Gastrocnemius medialis (tissue), 4 donors: Measurements from ENCODE around the gene NCOA7. TPM values are rescaled to one million over a fixed set of nuclear protein-coding genes. Genes with fewer than 3 reads are reported as not detected.
"Not testable (repeated sequence)": the region's sequence is repeated elsewhere in the genome, so short reads cannot be mapped to it uniquely, and the experiment has no call there.

Source experiments
- ATAC-seq, 2 donors: fragments of 150-250 bp; one replicate each; pipeline ENCODE4 v1.9.1; 2016
- DNase-seq, 2 donors: peaks; one replicate each; pipeline ENCODE4 v3.0.0-alpha.2; 2019
- H3K27ac ChIP-seq, 4 donors: fragments of 200-600 bp; sonication (generic); 1 replicate in 1 of 4; 2 replicates in 3 of 4; pipeline ENCODE4 v1.5.1; 2016 to 2018; ENCODE audit warnings: mild to moderate bottlenecking in 2 of 4, moderate library complexity in 1 of 4
- H3K27me3 ChIP-seq, 3 donors: fragments of 200-600 bp; sonication (generic) in 2 of 3; 1 replicate in 1 of 3; 2 replicates in 2 of 3; pipeline versions ENCODE4 v1.5.1 to v1.6.0; 2016 to 2019; ENCODE audit warnings: mild to moderate bottlenecking in 1 of 3, moderate library complexity in 1 of 3
- H3K36me3 ChIP-seq, 2 donors: fragments of 200-600 bp; sonication (generic) in 1 of 2; one replicate each; pipeline ENCODE4 v1.5.1; 2017 to 2018
- H3K4me1 ChIP-seq, 2 donors: fragments of 200-600 bp; sonication (generic) in 1 of 2; one replicate each; pipeline ENCODE4 v1.5.1; 2016 to 2017; ENCODE audit warnings: mild to moderate bottlenecking in 2 of 2
- H3K4me3 ChIP-seq, 4 donors: fragments of 200-600 bp; sonication (generic) in 3 of 4; 1 replicate in 1 of 4; 2 replicates in 3 of 4; pipeline ENCODE4 v1.5.1; 2016 to 2019; ENCODE audit warnings: mild to moderate bottlenecking in 2 of 4
- H3K9me3 ChIP-seq, 3 donors: fragments of 200-600 bp; sonication (generic) in 2 of 3; 1 replicate in 1 of 3; 2 replicates in 2 of 3; pipeline ENCODE4 v1.5.1; 2016 to 2019
- POLR2A ChIP-seq, 2 donors: fragments of 450-650 bp; IDR thresholded peaks; one replicate each; pipeline ENCODE4 v1.6.1; 2017; ENCODE audit warnings: antibody characterized with exemption in 2 of 2, mild to moderate bottlenecking in 2 of 2, moderate library complexity in 2 of 2
- in situ Hi-C, 4 donors: fragments of 200-750 bp; cut with MboI; loops; one replicate each; pipeline versions ENCODE4 v1.15.0 to v1.8.0; 2017; ENCODE audit warnings: low sequenced_read_pairs in 4 of 4
- intact Hi-C: fragments of 100-400 bp; cut with DNase I; formaldehyde crosslinking; loops from one replicate; pipeline ENCODE4 v1.15.1; 2023; ENCODE audit warnings: low total_unique reads
- total RNA-seq, 4 donors: library from RNA; depleted of rRNA; stranded (reverse); fragments of >200 nt; gene quantifications; one replicate each; pipeline versions ENCODE4 v1.1.0 to v1.2.3, GENCODE V29; 2016
- TF ChIP-seq, protein P1 (sequence below), 5 experiments: fragments of 450-650 bp in 3 of 5; fragments of 200-600 bp in 2 of 5; sonication (generic) in 2 of 5; IDR thresholded peaks in 4 of 5; conservative IDR thresholded peaks in 1 of 5; 1 replicate in 4 of 5; 2 replicates in 1 of 5; pipeline ENCODE4 v1.5.1; 2016 to 2019; ENCODE audit warnings: antibody characterized with exemption in 5 of 5, mild to moderate bottlenecking in 3 of 5, moderate library complexity in 3 of 5

The NCOA7 gene
- total RNA-seq, 4 donors from 2014 or later, result 7.0 to 9.5 (median 9.2) TPM

DNA sequence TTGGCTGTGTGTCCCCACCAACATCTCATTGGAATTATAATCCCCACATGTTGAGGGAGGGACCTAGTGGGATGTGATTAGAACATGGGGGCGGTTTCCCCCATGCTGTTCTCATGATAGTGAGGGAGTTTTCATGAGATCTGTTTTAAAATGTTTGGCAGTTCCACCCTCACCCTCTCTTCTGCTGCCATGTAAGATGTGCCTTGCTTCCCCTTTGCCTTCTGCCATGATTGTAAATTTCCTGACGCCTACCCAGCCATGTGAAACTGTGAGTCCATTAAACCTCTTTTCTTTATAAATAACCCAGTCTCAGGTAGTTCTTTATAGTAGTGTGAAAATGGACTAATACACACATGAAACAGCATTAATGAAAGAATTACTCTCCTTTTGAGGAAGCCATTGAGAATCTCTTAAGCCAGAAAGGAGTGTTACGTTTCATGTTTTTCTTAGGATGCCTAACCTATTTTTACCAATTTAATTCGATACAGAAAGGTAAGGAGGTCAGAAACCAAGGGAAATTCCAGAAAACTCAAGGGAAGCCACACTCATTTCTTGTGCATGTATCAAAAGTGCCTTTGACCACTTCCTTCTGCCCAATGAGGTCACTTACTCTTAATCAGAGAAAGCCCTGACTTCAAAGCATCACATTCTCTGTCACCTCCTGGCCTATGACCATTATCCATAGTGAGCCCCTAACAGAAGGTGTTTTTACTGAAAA is 141.1 kb downstream of the NCOA7 start:
- Histone ChIP-seq H3K4me1 (no peaks in the 10 kb centered on the region), H3K36me3 (no peaks in the 10 kb centered on the region), H3K9me3 (no peaks in the 10 kb centered on the region), H3K4me3 (no peak overlapping the region), H3K27me3 (no peaks in the 10 kb centered on the region), H3K27ac (no peak overlapping the region)
- TF ChIP-seq, protein P1, sequence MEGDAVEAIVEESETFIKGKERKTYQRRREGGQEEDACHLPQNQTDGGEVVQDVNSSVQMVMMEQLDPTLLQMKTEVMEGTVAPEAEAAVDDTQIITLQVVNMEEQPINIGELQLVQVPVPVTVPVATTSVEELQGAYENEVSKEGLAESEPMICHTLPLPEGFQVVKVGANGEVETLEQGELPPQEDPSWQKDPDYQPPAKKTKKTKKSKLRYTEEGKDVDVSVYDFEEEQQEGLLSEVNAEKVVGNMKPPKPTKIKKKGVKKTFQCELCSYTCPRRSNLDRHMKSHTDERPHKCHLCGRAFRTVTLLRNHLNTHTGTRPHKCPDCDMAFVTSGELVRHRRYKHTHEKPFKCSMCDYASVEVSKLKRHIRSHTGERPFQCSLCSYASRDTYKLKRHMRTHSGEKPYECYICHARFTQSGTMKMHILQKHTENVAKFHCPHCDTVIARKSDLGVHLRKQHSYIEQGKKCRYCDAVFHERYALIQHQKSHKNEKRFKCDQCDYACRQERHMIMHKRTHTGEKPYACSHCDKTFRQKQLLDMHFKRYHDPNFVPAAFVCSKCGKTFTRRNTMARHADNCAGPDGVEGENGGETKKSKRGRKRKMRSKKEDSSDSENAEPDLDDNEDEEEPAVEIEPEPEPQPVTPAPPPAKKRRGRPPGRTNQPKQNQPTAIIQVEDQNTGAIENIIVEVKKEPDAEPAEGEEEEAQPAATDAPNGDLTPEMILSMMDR (IDR thresholded peaks at IDR 0.05 in 4 of 5, conservative IDR thresholded peaks at IDR 0.05 in 1 of 5), result no peak
- TF ChIP-seq POLR2A (IDR thresholded peaks at IDR 0.05), result no peak
- in situ Hi-C loops (no loop called here), intact Hi-C loops (no loop called here)
- DNase-seq (no peak), ATAC-seq (no peak)

DNA sequence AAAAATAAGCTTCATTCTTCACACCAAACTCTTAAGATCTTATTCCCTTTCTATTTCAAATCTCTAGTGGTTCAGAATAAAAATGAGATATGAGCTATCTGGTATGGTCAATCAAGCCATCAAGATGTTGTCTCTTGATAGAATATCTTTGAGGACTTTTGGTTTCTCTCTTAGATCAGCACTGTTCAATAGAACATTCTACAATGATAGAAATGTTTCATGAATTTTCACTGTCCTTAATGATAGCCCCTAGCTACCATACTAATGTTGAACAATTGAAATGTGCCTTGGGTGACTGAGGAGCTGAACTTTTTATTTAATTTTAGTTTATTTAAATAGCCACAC is 141.7 kb downstream of the NCOA7 start:
- ATAC-seq (no peak), DNase-seq (no peak)
- no peaks in the 10 kb centered on the region for H3K27me3 ChIP-seq
- no peak for TF ChIP-seq POLR2A (IDR thresholded peaks at IDR 0.05)
- in situ Hi-C loops, result no loop called here
- H3K4me3 ChIP-seq, result no peak overlapping the region
- H3K9me3 ChIP-seq, result no peaks in the 10 kb centered on the region
- intact Hi-C loops, result no loop called here
- no peak overlapping the region for H3K27ac ChIP-seq
- H3K4me1 ChIP-seq, result no peaks in the 10 kb centered on the region
- no peaks in the 10 kb centered on the region for H3K36me3 ChIP-seq

DNA sequence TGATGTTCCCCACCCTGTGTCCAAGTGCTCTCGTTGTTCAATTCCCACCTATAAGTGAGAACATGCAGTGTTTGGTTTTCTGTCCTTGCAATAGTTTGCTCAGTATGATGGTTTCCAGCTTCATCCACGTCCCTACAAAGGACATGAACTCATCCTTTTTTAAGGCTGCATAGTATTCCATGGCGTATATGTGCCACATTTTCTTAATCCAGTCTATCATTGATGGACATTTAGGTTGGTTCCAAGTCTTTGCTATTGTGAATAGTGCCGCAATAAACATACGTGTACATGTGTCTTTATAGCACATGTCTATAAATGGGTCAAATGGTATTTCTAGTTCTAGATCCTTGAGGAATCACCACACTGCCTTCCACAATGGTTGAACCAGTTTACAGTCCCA is 144.8 kb downstream of the NCOA7 start:
- H3K27ac ChIP-seq, intact Hi-C loops, H3K36me3 ChIP-seq, ATAC-seq, in situ Hi-C loops, H3K9me3 ChIP-seq, H3K27me3 ChIP-seq, H3K4me1 ChIP-seq, H3K4me3 ChIP-seq, DNase-seq: not testable (repeated sequence)

DNA sequence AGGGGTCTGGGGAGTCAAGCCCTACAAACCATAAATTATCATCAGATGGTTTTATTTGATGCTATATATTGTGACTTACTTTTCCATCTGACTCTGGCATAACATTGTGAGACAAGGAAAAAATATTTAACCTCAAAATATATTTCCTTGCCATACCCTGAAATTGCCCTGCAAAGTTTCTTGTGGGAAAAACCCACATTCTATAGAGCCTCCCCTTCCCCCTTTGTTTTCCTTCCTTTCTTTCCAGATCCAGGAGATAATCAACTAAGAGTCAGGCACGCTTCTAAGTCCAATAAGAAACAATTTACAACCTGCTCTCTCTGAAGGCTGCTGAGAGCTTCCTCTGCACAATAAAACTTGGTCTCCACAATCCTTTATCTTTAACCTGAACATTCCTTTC is 148.3 kb downstream of the NCOA7 start:
- no peaks in the 10 kb centered on the region for H3K27me3 ChIP-seq
- DNase-seq (no peak), ATAC-seq (no peak)
- no peaks in the 10 kb centered on the region for H3K4me1 ChIP-seq
- H3K36me3 ChIP-seq, result no peaks in the 10 kb centered on the region
- intact Hi-C loops (no loop called here), in situ Hi-C loops (no loop called here)
- TF ChIP-seq, protein P1 (IDR thresholded peaks at IDR 0.05 in 4 of 5, conservative IDR thresholded peaks at IDR 0.05 in 1 of 5), result no peak
- H3K4me3 ChIP-seq, result no peak overlapping the region
- H3K27ac ChIP-seq, result no peak overlapping the region
- no peaks in the 10 kb centered on the region for H3K9me3 ChIP-seq

DNA sequence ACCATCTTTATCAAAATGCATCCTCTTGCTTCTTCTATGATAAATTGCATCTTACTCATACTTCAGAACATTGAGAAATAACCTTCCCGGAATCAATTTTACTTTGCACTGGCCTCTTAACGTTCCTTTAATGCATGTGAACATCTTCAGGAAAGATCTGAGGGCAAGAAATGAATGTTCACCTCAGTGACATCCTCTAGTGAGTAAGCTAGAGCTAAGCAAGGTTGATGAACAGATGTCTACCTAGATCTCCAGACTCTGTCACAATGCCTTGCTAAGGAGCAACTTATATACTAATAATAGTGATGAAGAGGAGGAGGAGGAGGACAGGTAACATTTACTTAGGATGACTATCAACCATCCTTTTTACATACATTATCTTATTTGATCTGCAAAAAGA is 149.0 kb downstream of the NCOA7 start:
- in situ Hi-C loops, result no loop called here
- intact Hi-C loops, result no loop called here
- H3K9me3 ChIP-seq, result no peaks in the 10 kb centered on the region
- no peak overlapping the region for H3K27ac ChIP-seq
- TF ChIP-seq POLR2A (IDR thresholded peaks at IDR 0.05), result no peak
- TF ChIP-seq, protein P1 (IDR thresholded peaks at IDR 0.05 in 4 of 5, conservative IDR thresholded peaks at IDR 0.05 in 1 of 5), result no peak
- no peak for ATAC-seq
- H3K4me1 ChIP-seq, result no peaks in the 10 kb centered on the region
- no peak for DNase-seq
- H3K4me3 ChIP-seq, result no peak overlapping the region
- H3K27me3 ChIP-seq, result no peaks in the 10 kb centered on the region
- no peaks in the 10 kb centered on the region for H3K36me3 ChIP-seq
